GM18519 (cell line): ENCODE data around the gene PTPMT1.

Experiments used
- ATAC-seq: cut with Tn5 transposase; IDR thresholded peaks from one replicate; pipeline ENCODE4 v1.9.1; 2021; ENCODE audit warnings: mild to moderate bottlenecking, moderate library complexity; ENCODE audit not compliant: unreplicated experiment, low FRiP score

Gene PTPMT1

GRCh38 chr11:47605921-47606320, 40.5 kb downstream of the PTPMT1 start:
- ATAC-seq = no peak

- ATAC-seq = no peak
Observed at GRCh38 chr11:47606731-47607130, 41.3 kb downstream of the PTPMT1 start.

GRCh38 chr11:47607380-47607779, 42.0 kb downstream of the PTPMT1 start:
- no peak for ATAC-seq

GRCh38 chr11:47609675-47610074, 44.3 kb downstream of the PTPMT1 start:
- no peak for ATAC-seq

- ATAC-seq = peak; percentile 71
Observed at GRCh38 chr11:47611348-47611794, 46.0 kb downstream of the PTPMT1 start.

GRCh38 chr11:47615249-47615648, 49.9 kb downstream of the PTPMT1 start:
- no peak for ATAC-seq

- no peak for ATAC-seq
Observed at GRCh38 chr11:47616726-47617416, 51.5 kb downstream of the PTPMT1 start.

- ATAC-seq = no peak
Observed at GRCh38 chr11:47617417-47617809, 52.0 kb downstream of the PTPMT1 start.

- no peak for ATAC-seq
Observed at GRCh38 chr11:47620836-47621378, 55.5 kb downstream of the PTPMT1 start.
